Fibroblast of skin of left quadriceps (primary cell): ENCODE measurements around the gene HTR2A.
A peak's percentile ranks its signal among the peaks of the same experiment; 100 is the strongest.

Experiments used
- DNase-seq, 2 experiments: peaks; one replicate each; pipeline ENCODE4 v3.0.0-alpha.2; 2013; ENCODE audit warnings: low read depth in 2 of 2

Gene HTR2A

DNA sequence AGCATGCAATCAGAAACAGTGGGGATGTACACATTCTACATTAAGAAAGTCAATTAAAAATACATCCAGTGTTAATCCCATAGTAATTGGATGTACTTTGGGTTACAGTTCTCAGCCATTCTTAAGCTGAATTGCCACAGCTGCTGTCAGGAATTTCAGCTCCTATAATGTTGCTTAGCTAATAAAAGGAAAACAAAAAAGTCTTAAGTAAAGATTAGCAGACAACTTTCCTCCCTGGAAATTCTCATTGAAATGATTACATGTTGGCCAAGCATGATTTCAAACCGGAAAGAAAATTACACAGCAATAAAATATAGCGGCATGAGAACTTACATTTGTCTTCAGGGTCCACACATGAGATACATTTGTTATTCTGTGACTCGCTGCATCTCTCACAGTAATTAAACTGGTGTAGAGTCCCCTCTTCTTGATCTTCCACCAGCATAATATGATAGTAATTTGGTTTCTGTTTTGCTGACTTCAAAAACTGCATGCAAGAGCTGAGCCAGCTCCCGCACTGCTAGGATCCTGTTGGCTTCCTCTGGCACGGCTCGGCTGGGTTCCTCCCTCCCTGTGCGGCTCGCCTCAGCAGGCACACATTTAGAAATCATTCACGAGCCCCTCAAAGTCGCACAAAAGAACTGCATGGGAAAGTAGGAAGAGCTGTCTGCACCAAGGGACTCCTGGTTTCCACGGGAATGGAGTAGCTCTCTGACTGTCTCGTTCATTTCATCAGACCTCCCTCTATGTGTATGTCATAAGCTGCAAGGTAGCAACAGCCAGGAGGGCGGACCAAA is at the start of gene HTR2A:
Gene HTR2A (minus strand): TSS at position 713 of the 797 bp plus-strand sequence. CDS start 1,147 bp downstream, outside the sequence.
- DNase-seq: no peak

DNA sequence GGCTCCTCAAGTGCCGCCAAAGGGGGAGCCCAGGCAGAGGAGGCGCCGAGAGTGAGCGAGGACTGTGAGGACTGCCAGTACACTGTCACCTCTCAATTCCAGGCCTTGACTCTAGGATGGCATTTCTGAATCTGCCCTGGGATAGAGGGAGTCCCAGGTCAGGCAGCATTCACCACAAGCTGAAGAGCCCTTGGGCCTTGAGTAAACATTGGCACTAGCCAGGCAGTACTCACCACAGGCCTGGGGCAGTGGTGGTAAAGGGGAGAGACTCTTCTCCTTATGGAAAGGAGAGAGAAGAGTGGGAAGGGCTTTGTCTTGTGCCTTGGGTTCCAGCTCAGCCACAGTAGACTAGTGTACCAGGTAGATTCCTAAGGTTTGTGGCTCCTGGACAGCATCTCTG is 39.7 kb upstream of the HTR2A start:
- no peak for DNase-seq

DNA sequence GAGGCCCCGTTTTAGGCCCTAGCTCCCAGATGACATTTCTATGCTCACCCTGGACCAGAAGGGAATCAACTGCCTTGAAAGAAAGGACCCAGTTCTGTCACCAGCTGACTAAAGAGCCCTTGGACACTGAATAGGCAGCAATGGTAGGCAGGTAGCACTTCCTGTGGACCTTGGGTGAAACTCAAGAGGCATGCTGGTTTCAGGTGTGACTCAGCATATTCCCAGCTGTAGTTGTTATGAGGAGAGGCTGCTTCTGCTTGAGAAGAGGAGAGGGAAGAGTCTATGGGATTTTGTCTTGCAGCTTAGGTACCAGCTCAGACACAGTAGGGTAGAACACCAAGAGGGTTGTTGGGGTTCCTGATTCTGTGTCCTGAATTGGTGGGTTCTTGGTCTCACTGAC is 37.9 kb upstream of the HTR2A start:
- DNase-seq: no peak

DNA sequence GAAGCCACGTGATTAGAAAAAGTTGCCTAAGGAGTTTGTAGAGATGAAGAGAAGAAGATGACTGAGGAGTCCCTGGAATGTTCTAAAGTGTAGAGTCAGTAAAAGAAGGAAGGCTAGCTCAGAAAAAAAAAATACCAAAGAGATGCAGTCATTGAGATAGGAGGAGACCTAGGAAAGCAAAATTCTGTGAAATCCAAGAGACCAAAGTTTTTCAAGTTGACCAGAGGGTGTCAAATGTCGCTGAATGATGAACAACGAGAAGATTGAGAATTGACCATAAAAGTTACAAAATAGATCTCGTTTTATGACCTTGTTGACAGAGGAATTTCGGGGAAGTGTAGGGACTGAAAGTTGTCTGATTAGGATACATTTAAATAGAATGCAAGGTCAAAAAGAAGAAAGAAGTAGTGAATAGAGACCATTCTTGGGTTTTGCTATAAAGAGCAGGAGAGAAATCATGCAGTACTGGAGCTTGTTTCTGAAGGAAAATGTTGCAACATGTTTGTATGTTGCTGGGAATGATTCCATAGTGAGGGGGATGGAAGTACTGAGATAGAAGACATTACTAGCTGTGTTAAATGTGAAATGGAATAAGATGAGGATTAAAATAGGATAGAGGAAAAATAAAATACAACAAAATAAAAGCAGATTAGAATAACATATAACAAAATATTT is 30.2 kb upstream of the HTR2A start:
- peak; percentile 62 to 64 for DNase-seq

DNA sequence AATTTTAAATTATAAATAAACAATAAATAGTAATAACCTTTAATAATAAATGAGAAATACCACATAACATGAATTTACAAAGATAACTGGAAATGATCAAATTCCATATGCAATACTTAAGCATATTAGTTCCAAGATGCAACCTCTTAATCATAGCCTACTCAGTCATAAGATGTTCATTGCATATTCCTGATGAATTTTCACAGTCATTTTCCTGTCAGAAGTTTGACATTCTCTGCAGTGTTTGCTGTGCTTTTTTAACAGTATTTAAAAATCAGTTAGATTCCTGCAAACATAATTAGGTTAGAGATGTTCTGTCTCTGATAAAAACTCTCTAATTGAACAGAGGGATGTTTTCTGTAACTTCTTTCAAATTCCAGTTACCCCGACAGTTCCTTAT is 28.6 kb upstream of the HTR2A start:
- DNase-seq: no peak

DNA sequence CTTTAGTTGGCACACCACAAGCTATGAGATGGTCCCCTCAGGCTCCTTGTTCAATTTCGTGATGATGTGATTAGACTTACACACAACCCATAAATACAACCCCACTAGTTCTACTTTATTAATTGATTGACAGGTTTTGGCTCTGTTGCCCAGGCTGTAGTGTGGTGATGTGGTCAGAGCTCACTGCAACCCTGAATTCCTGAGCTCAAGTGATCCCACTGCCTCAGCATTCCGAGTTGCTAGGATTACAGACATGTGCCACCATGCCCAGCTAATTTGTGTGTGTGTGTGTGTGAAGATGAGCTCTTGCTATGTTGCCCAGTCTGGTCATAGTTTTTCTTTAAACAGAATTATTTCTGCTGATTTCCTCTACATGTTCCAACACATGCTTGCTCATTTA is 17.5 kb upstream of the HTR2A start:
- DNase-seq: no peak

DNA sequence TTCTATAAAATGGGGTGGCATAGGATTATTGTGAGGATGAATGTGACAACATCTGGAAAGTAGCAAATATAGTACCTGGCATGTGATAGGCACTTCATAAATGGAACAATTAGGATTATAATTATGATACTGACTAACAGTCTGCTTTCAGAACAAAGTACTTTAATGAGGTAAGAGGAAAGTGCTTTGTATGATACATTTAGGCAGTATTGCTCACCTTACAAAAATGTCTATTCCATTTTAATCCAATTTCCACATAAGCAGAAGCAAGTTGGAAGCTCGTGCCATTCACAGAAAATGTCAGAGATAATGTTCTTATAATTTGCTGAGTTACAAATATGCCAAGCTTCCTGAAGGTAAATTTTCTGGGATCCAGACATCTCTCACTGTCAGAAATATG is 16.9 kb upstream of the HTR2A start:
- no peak for DNase-seq

DNA sequence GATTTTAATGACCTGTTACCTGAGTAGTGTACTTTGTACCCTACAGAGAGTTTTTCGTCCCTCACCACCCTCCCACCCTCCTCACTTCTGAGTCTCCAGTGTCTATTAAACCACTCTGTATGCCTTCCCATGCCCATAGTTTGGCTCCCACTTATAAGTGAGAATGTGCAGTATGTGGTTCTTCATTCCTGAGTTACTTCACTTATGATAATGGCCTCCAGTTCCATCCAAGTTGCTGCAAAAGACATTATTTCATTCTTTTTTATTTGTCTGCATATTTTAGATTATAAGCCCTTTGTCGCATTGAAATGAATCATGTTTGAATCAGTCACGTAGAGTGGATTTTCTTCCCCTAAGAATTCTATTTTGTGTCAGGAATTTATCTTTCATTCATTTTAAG is 12.2 kb upstream of the HTR2A start:
- no peak for DNase-seq

DNA sequence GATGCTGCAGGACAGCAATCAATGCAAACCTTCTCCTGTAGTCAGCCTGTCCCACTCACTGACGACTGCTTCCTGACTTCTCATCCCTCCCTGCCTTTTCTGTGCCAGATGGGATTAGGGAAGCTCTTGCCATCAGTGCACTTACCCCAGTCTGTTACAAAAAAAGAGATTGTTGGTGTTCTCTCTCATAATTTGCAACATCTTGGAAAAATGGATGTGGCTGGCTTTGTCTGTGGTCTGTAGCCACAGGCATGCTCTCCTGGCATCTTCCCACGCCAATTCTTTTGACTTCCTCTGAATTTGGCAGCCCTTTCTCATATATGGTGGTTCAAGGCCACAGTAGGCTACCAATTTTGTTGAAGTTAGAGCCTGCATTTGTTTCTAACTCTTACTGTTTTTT is 11.6 kb upstream of the HTR2A start:
- DNase-seq: peak; percentile 68 to 71

DNA sequence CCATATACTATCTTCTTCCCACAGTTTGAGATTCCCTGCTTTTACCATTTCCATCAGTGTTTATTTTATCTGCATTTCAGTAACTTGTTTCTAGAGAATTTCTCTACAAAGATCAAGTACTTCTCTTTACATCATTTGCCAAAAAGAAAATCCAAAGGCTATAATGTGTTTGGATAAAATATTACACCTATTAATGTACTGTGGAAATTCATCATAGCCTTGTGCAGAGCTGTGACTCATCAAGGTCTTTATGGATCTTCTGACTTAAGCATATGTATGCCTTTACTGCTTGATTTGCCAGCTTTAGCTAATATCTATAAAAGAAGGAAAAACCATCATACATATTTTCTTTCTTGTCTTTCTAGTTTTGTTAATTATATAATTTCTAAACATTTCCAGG is 9.6 kb upstream of the HTR2A start:
- no peak for DNase-seq

DNA sequence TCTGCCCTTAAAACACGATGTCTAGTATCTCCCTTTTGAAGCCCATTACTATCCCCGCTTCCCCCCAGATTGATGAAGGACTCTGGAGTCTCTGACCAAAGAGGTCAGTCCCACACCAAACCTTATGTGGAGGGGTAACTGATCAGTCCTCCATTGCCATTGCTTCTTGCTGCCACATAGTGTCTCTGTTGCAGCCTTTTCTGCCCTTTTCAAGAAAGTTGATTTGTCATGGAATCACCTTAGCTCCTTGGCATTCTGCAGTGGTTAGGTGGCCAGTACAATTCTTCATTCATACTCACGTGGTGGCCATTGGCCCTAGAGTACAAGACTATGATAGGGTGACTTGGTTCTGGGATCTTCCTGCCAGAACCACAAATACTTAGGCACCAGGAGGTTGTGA is 8.4 kb upstream of the HTR2A start:
- DNase-seq: no peak

DNA sequence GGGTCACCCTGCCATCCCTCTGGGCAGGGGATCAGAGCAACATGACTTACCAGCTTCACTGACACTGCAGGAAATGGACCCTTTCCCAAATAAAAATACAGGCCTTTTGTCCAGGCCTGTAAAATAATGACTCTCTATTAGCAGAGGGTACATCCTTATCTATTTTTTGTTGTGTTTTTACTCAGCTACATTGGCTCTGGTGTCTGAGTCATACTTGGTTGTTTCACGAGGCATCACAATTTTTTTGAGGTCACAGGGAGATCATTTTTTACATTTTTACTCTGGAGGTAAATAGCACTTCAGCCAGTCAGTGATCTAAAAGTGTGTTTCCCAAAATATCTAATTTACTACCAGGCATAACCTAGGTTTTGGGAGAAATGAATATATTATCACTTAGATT is 6.9 kb upstream of the HTR2A start:
- DNase-seq: no peak

DNA sequence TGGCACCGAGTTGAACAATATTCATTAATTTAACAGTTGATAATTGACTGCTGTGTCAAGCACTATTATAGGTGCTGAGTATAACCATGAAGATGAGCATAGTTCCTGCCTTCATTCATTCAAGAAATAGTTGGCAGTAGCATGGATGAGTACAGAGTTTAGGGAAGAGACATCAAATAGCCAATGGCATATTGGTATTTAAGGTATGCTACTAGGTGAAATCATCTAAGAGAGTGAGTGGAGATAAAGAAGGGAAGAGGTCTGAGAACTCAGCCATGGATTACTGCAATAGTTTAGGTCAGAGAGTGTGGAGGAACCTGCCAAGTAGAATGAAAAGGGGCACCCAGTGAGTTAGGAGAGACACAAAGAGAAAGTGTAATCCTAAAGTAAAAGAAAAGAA is 4.9 kb upstream of the HTR2A start:
- DNase-seq: no peak

DNA sequence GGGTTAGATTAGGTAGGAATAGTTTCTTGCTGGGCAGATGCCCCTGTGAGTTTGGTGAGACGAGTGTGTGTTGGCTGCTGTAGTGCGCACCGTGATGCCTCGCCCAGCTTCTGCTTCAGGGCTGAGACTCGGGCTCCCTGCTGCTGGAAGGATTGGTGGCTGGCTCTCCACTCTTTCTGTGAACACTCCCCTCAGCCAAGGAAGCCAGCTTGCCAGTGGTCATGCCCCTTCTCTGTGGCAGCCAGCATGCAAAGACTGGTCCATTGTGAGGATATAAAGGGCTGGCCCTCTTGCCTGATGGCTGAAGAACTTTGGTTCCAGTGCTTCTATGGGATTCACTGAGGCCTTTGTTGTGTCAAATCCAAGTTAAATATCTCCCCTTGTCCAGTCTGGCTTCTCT is 2.9 kb upstream of the HTR2A start:
- DNase-seq: no peak

DNA sequence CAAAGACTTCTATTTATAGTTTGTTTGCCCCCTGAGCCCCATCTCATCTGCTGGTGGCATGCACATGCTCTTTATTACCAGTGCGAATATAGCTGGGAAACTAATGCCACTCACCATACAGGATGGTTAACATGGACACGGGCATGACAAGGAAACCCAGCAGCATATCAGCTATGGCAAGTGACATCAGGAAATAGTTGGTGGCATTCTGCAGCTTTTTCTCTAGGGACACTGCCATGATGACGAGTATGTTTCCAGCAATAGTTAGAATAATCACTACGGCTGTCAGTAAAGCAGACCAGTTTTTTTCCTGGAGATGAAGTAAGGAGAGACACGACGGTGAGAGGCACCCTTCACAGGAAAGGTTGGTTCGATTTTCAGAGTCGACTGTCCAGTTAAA is 1.5 kb downstream of the HTR2A start:
- no peak for DNase-seq

DNA sequence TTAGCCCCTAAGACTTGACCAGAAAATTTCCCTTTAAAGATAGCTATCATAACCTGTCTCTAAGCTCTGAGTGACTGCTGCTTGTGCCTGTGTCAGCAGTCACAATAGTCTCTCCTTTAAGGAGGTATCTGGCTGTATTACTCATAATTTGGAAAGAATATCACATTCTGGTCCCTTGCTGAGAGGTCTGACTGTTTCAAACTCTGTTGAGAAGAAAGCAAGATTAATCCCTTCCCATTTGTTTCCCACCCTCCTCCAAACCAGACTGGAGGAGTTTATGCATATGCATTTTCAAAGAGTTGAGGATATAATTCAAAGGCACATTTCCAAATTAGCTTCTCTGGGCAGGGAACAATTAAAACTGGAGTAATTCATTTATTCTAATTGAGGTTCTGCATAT is 2.3 kb downstream of the HTR2A start:
- DNase-seq: no peak

DNA sequence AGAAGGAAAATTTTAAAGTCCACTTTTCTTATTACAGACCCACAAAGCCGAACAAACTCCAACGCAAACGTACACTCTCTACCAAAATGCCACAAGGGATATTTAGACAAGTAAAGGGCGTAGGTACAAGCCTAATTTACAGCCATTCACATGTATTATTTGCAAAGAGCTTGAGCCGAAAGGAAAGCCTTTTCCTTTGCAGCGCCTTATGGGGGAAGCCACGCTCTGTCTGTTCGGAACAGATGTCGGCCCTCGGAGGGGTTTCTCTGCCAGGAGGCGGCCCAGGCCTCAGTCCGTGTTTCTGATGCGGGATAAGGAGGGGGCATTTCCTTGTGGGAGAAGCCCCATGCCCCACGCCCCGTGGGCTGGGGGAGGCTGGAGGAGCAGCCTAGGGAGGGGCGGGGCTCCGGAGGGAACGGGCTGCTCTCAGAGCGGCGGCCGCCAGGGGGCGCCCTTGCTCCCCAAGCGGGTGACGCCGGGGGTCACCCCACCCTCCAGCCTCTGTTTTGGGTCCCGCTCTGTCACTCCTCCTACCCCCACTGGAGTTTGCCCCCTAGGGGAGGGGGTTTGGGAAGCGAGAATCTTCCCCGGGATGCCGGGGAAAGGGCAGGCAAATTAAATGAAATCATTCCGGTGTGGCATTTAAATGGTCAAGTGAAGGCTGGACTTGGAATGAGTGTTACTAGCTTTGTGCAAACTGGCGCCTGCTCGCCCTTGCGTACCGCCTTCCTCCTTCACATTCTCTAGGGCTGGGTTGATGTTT is 2.9 kb downstream of the HTR2A start:
- DNase-seq: no peak

DNA sequence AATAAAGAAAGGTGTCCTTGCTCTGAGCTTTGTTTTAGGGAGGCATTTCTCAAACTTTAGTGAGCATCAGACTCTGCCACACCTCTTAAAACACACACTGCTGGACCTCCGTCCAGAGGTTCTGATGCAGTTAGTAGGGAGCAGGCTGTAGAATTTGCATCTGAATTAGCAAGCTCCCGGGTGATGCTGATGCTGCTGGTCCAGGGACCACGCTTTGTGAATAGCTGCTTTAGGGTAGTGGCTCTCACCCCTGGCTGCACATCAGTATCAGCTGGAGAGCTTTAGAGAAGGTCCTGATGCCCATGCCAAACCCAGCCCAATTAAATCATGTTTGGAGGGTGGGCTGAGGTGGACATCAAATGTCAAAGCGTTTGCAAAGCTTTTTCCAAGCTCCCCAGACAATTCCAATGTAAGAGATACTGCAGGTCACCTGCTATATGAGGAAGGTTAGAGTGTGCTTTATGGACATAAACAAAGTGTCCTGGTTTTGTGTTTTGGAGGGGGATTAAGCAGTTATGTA is 3.6 kb downstream of the HTR2A start:
- DNase-seq: no peak

DNA sequence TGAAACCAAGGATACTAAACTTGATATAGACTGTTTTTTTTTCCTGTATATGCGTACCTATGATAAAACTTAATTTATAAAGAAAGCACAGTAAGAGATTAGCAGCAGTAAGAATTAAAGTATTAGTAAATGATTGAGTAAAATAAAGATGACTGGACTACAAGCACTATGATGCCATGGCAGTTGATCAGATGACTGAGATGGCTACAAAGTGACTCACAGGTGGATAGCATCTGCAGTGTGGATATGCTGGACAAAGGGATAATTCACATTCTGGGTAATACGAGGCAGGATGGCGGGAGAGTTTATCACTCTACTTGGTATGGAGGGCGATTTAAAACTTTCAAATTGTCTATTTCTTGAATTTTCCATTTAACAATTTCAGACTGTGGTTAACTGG is 11.8 kb downstream of the HTR2A start:
- DNase-seq: no peak

DNA sequence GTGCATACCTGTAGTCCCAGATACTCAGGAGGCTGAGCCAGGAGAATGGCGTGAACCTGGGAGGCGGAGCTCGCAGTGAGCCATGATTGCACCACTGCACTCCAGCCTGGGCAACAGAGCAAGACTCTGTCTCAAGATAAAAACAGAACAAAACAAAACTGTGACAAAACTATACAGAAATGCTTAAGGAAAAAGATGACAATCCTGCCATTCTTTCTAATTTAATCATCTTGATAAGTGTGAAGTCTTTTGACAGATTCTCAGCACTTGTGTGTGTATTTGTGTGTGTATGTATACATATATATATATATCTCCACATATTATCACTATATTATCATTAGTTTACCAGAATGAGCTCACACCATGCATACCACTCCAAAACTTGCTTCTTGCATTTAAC is 12.3 kb downstream of the HTR2A start:
- DNase-seq: no peak

DNA sequence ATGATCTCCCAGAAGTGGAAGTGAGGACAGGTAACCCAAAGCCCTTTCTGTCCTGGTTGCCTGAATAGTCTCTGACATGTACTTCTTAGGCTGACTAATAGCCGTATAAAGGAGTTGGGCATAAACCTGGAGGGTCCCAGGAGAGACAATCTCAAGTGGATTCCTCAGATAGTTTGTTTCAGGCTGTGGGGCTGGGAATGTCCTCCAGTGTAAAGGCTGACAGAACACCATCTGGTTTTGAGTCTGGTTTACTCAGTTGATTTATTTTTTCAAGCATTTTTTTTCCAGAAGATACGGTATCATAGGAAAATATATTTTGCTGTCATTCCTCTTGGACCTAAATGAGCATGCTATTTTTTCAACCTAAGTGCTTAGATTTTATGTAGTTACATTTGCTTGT is 15.2 kb downstream of the HTR2A start:
- DNase-seq: peak in 1 of 2 experiments; percentile 18

DNA sequence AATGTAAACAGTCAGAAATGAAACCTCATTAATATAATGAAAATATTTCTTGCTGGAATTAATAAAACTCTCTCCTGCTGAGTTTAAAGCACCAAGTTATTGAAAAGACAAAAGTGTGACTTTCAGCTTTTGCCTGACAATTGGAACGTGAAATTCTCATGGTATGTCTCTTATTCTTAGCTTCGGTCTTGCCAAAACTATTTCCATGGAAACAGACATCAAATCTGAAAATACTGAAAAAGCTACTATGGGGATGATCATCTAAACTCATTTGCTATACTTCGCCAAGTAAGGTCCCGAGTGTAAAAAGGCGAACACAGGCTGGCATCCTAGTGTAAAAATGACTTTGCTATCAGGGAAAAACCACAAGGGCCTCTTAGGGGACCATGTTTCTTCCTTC is 22.8 kb downstream of the HTR2A start:
- DNase-seq: no peak

DNA sequence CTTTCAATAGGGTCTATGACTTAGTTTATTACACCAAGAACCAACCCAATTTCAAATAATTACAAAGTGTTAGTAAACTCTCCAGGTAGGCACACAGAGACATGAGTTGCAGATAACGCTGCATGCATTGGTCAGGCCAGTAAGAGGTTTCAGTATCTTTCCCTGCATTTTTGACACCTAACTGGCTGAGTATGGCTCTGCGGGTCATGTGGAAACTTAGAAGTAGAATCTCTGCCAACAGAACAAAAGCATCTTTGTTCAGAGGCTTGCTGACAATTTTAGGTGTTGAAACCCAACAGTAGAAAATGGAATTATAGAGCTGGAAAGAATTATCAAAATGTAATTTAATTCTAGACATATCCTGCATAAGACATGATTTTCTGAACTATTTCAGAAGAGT is 25.3 kb downstream of the HTR2A start:
- DNase-seq: no peak
